Activated T-cell treated with anti-CD3 and anti-CD28 coated beads, Interleukin-2, amount 50 U/mL, for 1 hour (primary cell): ENCODE results near the gene ACP1.
A peak's percentile ranks its signal among the peaks of the same experiment; 100 is the strongest.

Source experiments
- DNase-seq: peaks from one replicate; pipeline ENCODE4 v3.0.0-alpha.2; 2020

Gene ACP1

GRCh38 chr2:256094-256493 is 8.7 kb upstream of the ACP1 start:
- DNase-seq = no peak

- DNase-seq = no peak
These were observed 7.3 kb upstream of the ACP1 start for GRCh38 chr2:257429-257828.

- DNase-seq = no peak
These were observed 6.9 kb upstream of the ACP1 start for GRCh38 chr2:257842-258241.

GRCh38 chr2:258933-259332 is 5.8 kb upstream of the ACP1 start:
- DNase-seq = no peak

GRCh38 chr2:259789-260331 is 4.9 kb upstream of the ACP1 start:
- no peak for DNase-seq

- DNase-seq = no peak
These were observed 4.1 kb upstream of the ACP1 start for GRCh38 chr2:260507-261161.

GRCh38 chr2:262117-262516 is 2.6 kb upstream of the ACP1 start:
- DNase-seq = no peak

GRCh38 chr2:263022-263738 is 1.6 kb upstream of the ACP1 start:
- no peak for DNase-seq

- peak; percentile 71 for DNase-seq
These were observed 814 bp upstream of the ACP1 start, which contains the start of gene SH3YL1 for GRCh38 chr2:263774-264492. SH3YL1 (minus strand) TSS chr2:264032; CDS start chr2:263984, 48 bp downstream.

GRCh38 chr2:268323-268722 is 3.6 kb downstream of the ACP1 start:
- no peak for DNase-seq

GRCh38 chr2:269356-270030 is 4.7 kb downstream of the ACP1 start:
- no peak for DNase-seq

- DNase-seq = no peak
These were observed 6.1 kb downstream of the ACP1 start for GRCh38 chr2:270861-271260.

- no peak for DNase-seq
These were observed 7.2 kb downstream of the ACP1 start for GRCh38 chr2:271917-272316.

GRCh38 chr2:273333-273732 is 8.6 kb downstream of the ACP1 start:
- DNase-seq = no peak

GRCh38 chr2:274503-274902 is 9.8 kb downstream of the ACP1 start:
- no peak for DNase-seq

- DNase-seq = no peak
These were observed 10.7 kb downstream of the ACP1 start for GRCh38 chr2:275466-275865.

GRCh38 chr2:278312-278926 is 13.7 kb downstream of the ACP1 start:
- no peak for DNase-seq

GRCh38 chr2:278927-279320 is 14.2 kb downstream of the ACP1 start:
- no peak for DNase-seq

GRCh38 chr2:279366-279765 is 14.6 kb downstream of the ACP1 start:
- no peak for DNase-seq

GRCh38 chr2:279956-280649 is 15.4 kb downstream of the ACP1 start:
- no peak for DNase-seq

- no peak for DNase-seq
These were observed 15.9 kb downstream of the ACP1 start for GRCh38 chr2:280650-281110.

GRCh38 chr2:281381-281780 is 16.6 kb downstream of the ACP1 start:
- DNase-seq = no peak
